K562 (cell line): Measurements from ENCODE around the gene ADD3. TPM values are rescaled to one million over a fixed set of nuclear protein-coding genes. Genes with fewer than 3 reads are reported as not detected.

Experiments used
- ATAC-seq: fragments of 200-7000 bp; cut with Tn5 transposase; 3 replicates; pipeline ENCODE4 v1.9.1; 2020; ENCODE audit warnings: moderate library complexity
- BruUV-seq: library from RNA; stranded (reverse); fragments of 400-500 nt; replicated peaks from 2 replicates; lab custom pipeline; 2021; lab: Mats Ljungman, UMichigan
- CTCF ChIA-PET: fragments of 300-600 bp; formaldehyde crosslinking; extraction: SDS; loops from one replicate; lab custom pipeline; 2021; ENCODE audit warnings: low intra/inter-chr PET ratio; lab: Yijun Ruan, JAX
- POLR2A ChIA-PET: fragments of 300-600, 350-650 bp; sonication (Branson Sonifier 250); formaldehyde crosslinking; extraction: SDS; loops from one replicate; lab custom pipeline; 2021; ENCODE audit warnings: antibody characterized with exemption, inconsistent platforms; lab: Yijun Ruan, JAX
- DNase-seq, 4 experiments: peaks; one replicate each; pipeline versions ENCODE4 v3.0.0 to v3.0.0-alpha.2; 2011 to 2018; ENCODE audit warnings: low spot score in 3 of 4, mixed read lengths in 3 of 4; ENCODE audit errors: extremely low read depth in 1 of 4
- FAIRE-seq: peaks from 2 replicates; lab custom pipeline; 2011; peaks lifted over from hg19 to GRCh38; lab: Jason Lieb, UNC
- H2AFZ ChIP-seq: 2 replicates; pipeline ENCODE4 v1.6.0; 2011; ENCODE audit warnings: low read depth, low read length, control low read depth, inconsistent platforms
- H3K27ac ChIP-seq: fragments of 200-600 bp; 3 replicates; pipeline ENCODE4 v1.8.0; 2011; ENCODE audit warnings: low read depth, mild to moderate bottlenecking, control low read depth, inconsistent platforms, low read length, moderate library complexity, mixed read lengths; ENCODE audit errors: extremely low read depth
- H3K27me3 ChIP-seq, 2 experiments: fragments of 300-600 bp in 1 of 2; 2 replicates in 1 of 2; 3 replicates in 1 of 2; pipeline versions ENCODE4 v1.6.0 to v1.8.0; 2011; ENCODE audit warnings: inconsistent platforms in 2 of 2, low read length in 2 of 2, mild to moderate bottlenecking in 1 of 2, mixed read lengths in 1 of 2, moderate library complexity in 1 of 2; ENCODE audit not compliant: control insufficient read depth in 2 of 2, insufficient read depth in 2 of 2
- H3K36me3 ChIP-seq: fragments of 300-600 bp; 3 replicates; pipeline ENCODE4 v1.8.0; 2011; ENCODE audit warnings: mild to moderate bottlenecking, low read length, inconsistent platforms; ENCODE audit not compliant: control insufficient read depth, insufficient read depth
- H3K4me1 ChIP-seq, 2 experiments: fragments of 200-600 bp in 1 of 2; replicated peaks in 1 of 2; 2 replicates in 1 of 2; 3 replicates in 1 of 2; pipeline versions ENCODE4 v1.5.1 to v1.8.0; 2011; ENCODE audit warnings: inconsistent platforms in 2 of 2, low read length in 2 of 2, mild to moderate bottlenecking in 1 of 2, mixed read lengths in 1 of 2, moderate library complexity in 1 of 2; ENCODE audit not compliant: control insufficient read depth in 2 of 2, insufficient read depth in 2 of 2
- H3K4me2 ChIP-seq: 2 replicates; pipeline ENCODE4 v1.6.1; 2011; ENCODE audit warnings: low read length, control low read depth, inconsistent platforms, mixed read lengths; ENCODE audit not compliant: insufficient read depth
- H3K4me3 ChIP-seq: fragments of 200-600 bp; sonication (generic), shearing (Covaris generic); 2 replicates; pipeline ENCODE4 v1.5.1; 2016; ENCODE audit warnings: control low read depth, inconsistent platforms
- H3K79me2 ChIP-seq: fragments of 200-600 bp; 3 replicates; pipeline ENCODE4 v1.8.0; 2011; ENCODE audit warnings: low read length, inconsistent platforms; ENCODE audit not compliant: control insufficient read depth, insufficient read depth
- H3K9ac ChIP-seq, 2 experiments: 2 replicates each; pipeline versions ENCODE4 v1.6.0 to v1.6.1; 2011; ENCODE audit warnings: low read depth in 2 of 2, low read length in 2 of 2, control low read depth in 1 of 2, inconsistent platforms in 1 of 2, mild to moderate bottlenecking in 1 of 2, mixed read lengths in 1 of 2; ENCODE audit not compliant: insufficient read depth in 1 of 2
- H3K9me1 ChIP-seq: one replicate; pipeline ENCODE4 v1.6.0; 2011; ENCODE audit warnings: inconsistent platforms, mild to moderate bottlenecking, low read length, moderate library complexity; ENCODE audit not compliant: control insufficient read depth, insufficient read depth
- H3K9me3 ChIP-seq: replicated peaks from 2 replicates; pipeline ENCODE4 v1.5.1; 2011; ENCODE audit warnings: low read depth, low read length, inconsistent platforms; ENCODE audit not compliant: control insufficient read depth, insufficient read depth
- H4K20me1 ChIP-seq: replicated peaks from 2 replicates; pipeline ENCODE4 v1.6.1; 2011; ENCODE audit warnings: low read length, inconsistent platforms, mixed read lengths; ENCODE audit not compliant: control insufficient read depth, insufficient read depth
- C11orf30 ChIP-seq: fragments of 450-650 bp; IDR thresholded peaks from 2 replicates; pipeline ENCODE4 v1.6.1; 2016; ENCODE audit warnings: low read depth, mild to moderate bottlenecking
- GABPB2 ChIP-seq: fragments of 250-450 bp; sonication (Bioruptor Pico); conservative IDR thresholded peaks from 2 replicates; pipeline ENCODE4 v1.5.1; 2021; ENCODE audit warnings: mild to moderate bottlenecking
- HNRNPLL ChIP-seq: fragments of 200-400 bp; formaldehyde crosslinking; IDR thresholded peaks from 2 replicates; pipeline ENCODE4 v1.6.1; 2017; ENCODE audit warnings: low read length, low read depth, mild to moderate bottlenecking; ENCODE audit not compliant: poor library complexity, severe bottlenecking
- MAFF ChIP-seq: IDR thresholded peaks from 2 replicates; pipeline ENCODE4 v1.6.1; 2012; ENCODE audit warnings: low read length, improper control_type of control experiment
- MAFG ChIP-seq: fragments of 450-650 bp; conservative IDR thresholded peaks from 2 replicates; pipeline ENCODE4 v1.6.1; 2016; ENCODE audit warnings: missing genetic modification characterization, missing compliant biosample characterization
- MAFK ChIP-seq: IDR thresholded peaks from 2 replicates; pipeline ENCODE4 v1.6.1; 2011; ENCODE audit warnings: low read length, improper control_type of control experiment
- ZNF316 ChIP-seq: fragments of 450-650 bp; IDR thresholded peaks from 2 replicates; pipeline ENCODE4 v1.6.1; 2016
- ZNF696 ChIP-seq: fragments of 250-450 bp; sonication (Bioruptor Pico); conservative IDR thresholded peaks from 2 replicates; pipeline ENCODE4 v1.4.0; 2020; ENCODE audit warnings: mild to moderate bottlenecking, moderate library complexity
- WGBS: fragments of 100-300 bp; shearing (Covaris generic); methylation state at CpG from one replicate; pipeline ENCODE4 v1.1.6; 2016; ENCODE audit warnings: low coverage, mixed read lengths; ENCODE audit not compliant: insufficient coverage; ENCODE audit errors: missing lambda C conversion rate; 5-methylcytosine and 5-hydroxymethylcytosine counted together
- in situ Hi-C: fragments of 300-500 bp; cut with MboI; formaldehyde crosslinking; loops from 4 replicates; pipeline ENCODE4 v1.15.0; 2018; ENCODE audit warnings: inconsistent platforms, mixed read lengths
- intact Hi-C: fragments of 100-400 bp; cut with micrococcal nuclease; formaldehyde crosslinking; loops from 2 replicates; pipeline ENCODE4 v1.14.2; 2022
- polyA plus RNA-seq, 8 experiments: library from polyadenylated mRNA; depleted of rRNA in 4 of 8; stranded (reverse) in 5 of 8; unstranded in 3 of 8; fragments of >200 nt; fragmentation: Nextera tagmentation in 2 of 8; fragmentation: Illumina TruSeq in 1 of 8; extraction: Ambion mirVana in 2 of 8; extraction: Trizol in 1 of 8; gene quantifications; 2 replicates each; pipeline versions ENCODE4 v1.2.1 to v1.2.3, GENCODE V29; 2011 to 2014; ENCODE audit warnings: inconsistent platforms in 1 of 8, missing spikeins in 1 of 8
- total RNA-seq, 7 experiments: library from RNA; depleted of rRNA in 6 of 7; stranded (reverse); fragments of >200 nt in 6 of 7; fragmentation: Illumina TruSeq in 2 of 7; extraction: Trizol in 2 of 7; gene quantifications; 2 replicates each; pipeline versions ENCODE4 v1.2.1 to v1.2.3, GENCODE V29; 2011 to 2021; ENCODE audit warnings: low replicate concordance in 1 of 7

The ADD3 gene
- total and polyA plus RNA-seq, 9 of the 15 experiments (the other 6 are each of a cell fraction or from before 2014, with no cell fraction given) = 13.2 to 125 (median 31.7) TPM

DNA sequence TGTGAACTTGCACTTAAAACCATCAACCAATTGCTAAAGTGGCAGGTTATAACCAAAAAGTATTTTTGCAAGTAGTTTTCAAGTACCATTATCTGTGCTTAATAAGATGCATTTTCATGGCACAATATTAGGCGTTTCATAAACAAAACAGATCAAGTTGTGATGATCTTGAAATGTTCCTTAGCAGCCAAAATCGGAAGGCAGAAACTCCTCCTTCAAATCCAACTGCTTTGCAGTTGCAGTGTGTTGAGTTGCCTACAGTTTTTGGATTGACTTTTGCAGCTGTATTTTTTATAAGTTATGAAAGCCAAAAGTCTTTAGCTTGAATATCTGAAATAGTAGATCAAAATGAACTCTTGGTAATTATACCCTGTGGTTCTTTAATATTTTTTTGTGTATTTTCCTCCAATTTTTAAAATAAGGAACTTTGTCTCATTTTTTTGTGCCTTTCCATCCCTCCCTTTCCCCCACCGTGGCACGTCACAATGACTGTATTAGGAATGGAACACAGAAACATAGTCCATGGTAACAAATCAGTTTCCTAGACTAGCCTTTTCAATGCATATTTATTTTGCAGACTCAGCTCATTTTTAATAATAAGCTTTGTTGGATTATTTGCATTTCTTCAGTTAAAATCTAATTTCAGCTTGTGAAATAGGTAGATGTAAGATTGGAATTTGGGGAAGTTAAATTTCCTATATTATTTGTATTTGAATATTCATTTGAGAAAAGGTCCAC lies 80.8 kb downstream of the ADD3 start:
- ATAC-seq (no peak), DNase-seq (no peak), FAIRE-seq (no peak)
- BruUV-seq = no TSS peak
- intact Hi-C loops = no loop called here
- Histone ChIP-seq H3K27me3 (no peaks in the 10 kb centered on the region), H3K36me3 (peaks cover 4% of the 10 kb centered on the region; the same call in 1 of the 3 replicates), H3K4me2 (no peak overlapping the region), H3K79me2 (peaks cover 33% of the 10 kb centered on the region), H3K9ac (no peak overlapping the region), H3K9me1 (no peaks in the 10 kb centered on the region), H3K27ac (no peak overlapping the region), H3K4me1 (peaks cover 0 to 9% of the 10 kb centered on the region in 2 experiments; a peak in 1 of 5 replicates), H4K20me1 (no peaks in the 10 kb centered on the region), H3K9me3 (no peaks in the 10 kb centered on the region), H3K4me3 (no peak overlapping the region), H2AFZ (no peak overlapping the region)
- in situ Hi-C loops = no loop called here
- ChIA-PET POLR2A (interaction anchor here (0.6 kb wide), 1 partner anchor 22 kb away, joined by 3 read pairs; no protein-coding TSS in a partner anchor), CTCF (no interaction called here)
- TF ChIP-seq MAFG (tag) (peak; percentile 62), GABPB2 (CRISPR knock-in tag) (no peak), HNRNPLL (no peak), MAFF (peak; percentile 82), MAFK (peak; percentile 81), ZNF316 (peak; percentile 90), ZNF696 (CRISPR knock-in tag) (no peak), C11orf30 (peak; percentile 77)
- 89% methylated on average over 4 of the region's 4 CpGs for WGBS
